Globus pallidus (tissue), 1 donor: ENCODE measurements around the gene SLC30A2.

Experiments
- DNase-seq: peaks from one replicate; pipeline ENCODE4 v3.0.0-alpha.2; 2015; ENCODE audit warnings: low spot score

The SLC30A2 gene

GRCh38 chr1:25996966-25997827, 48.7 kb downstream of the SLC30A2 start:
- DNase-seq: peak; percentile 33

GRCh38 chr1:25994402-25995150, 51.3 kb downstream of the SLC30A2 start:
- no peak for DNase-seq

GRCh38 chr1:25993197-25993951, 52.5 kb downstream of the SLC30A2 start:
- no peak for DNase-seq

GRCh38 chr1:25992689-25993171, 53.2 kb downstream of the SLC30A2 start:
- DNase-seq: no peak

- no peak for DNase-seq
Measured at GRCh38 chr1:25991937-25992688, 53.8 kb downstream of the SLC30A2 start.

- no peak for DNase-seq
Measured at GRCh38 chr1:25990702-25991395, 55.1 kb downstream of the SLC30A2 start.

GRCh38 chr1:25990251-25990650, 55.7 kb downstream of the SLC30A2 start:
- DNase-seq: no peak

GRCh38 chr1:25989440-25990234, 56.3 kb downstream of the SLC30A2 start:
- no peak for DNase-seq

GRCh38 chr1:25987951-25988350, 58.0 kb downstream of the SLC30A2 start:
- no peak for DNase-seq
